Retinal pigment epithelial cell (primary cell): Measurements from ENCODE around the gene MED14.

Experiments used
- DNase-seq: peaks from one replicate; pipeline ENCODE4 v3.0.0-alpha.2; 2010; ENCODE audit warnings: low read depth
- H3K4me3 ChIP-seq: 2 replicates; pipeline ENCODE4 v1.5.1; 2011; ENCODE audit warnings: mild to moderate bottlenecking, low read length, control low read depth, moderate library complexity
- TF ChIP-seq, protein P1 (sequence below): conservative IDR thresholded peaks from 2 replicates; pipeline ENCODE4 v1.5.1; 2011; ENCODE audit warnings: low read depth, low read length, control low read depth, inconsistent platforms

The MED14 gene

DNA sequence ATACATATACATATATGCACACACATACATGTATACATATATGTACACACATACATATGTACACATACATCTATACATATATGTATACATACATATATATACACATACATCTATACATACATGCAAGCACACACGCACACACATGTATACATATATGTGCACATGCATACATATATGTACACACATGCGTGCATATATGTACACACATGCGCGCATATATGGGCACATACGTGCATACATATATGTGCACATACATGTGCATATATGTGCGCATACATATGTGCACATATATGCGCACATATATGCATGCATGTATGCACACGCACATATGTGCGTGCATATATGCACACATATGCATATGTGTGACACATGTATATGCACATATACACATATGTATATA, 119.4 kb downstream of the MED14 start:
- H3K4me3 ChIP-seq, result no peak overlapping the region
- TF ChIP-seq, protein P1, sequence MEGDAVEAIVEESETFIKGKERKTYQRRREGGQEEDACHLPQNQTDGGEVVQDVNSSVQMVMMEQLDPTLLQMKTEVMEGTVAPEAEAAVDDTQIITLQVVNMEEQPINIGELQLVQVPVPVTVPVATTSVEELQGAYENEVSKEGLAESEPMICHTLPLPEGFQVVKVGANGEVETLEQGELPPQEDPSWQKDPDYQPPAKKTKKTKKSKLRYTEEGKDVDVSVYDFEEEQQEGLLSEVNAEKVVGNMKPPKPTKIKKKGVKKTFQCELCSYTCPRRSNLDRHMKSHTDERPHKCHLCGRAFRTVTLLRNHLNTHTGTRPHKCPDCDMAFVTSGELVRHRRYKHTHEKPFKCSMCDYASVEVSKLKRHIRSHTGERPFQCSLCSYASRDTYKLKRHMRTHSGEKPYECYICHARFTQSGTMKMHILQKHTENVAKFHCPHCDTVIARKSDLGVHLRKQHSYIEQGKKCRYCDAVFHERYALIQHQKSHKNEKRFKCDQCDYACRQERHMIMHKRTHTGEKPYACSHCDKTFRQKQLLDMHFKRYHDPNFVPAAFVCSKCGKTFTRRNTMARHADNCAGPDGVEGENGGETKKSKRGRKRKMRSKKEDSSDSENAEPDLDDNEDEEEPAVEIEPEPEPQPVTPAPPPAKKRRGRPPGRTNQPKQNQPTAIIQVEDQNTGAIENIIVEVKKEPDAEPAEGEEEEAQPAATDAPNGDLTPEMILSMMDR, result no peak
- DNase-seq, result no peak

DNA sequence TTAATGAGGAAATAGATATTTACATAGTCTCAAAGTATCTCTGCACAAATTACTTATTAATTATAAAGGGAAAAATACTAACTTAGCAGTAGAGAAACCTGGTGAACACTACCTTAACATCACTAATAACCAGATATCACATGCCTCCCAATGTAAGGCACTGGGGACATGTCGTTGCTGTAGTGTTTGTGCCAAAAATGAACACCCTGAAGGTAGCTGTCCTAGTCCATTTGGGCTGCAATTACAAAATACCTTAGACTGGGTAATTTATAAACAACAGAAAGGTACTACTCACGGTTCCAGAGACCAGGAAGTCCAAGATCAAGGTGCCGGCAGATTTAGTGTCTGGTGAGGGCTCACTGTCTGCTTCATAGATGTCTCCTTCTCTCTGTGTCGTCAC, 122.8 kb downstream of the MED14 start:
- TF ChIP-seq, protein P1, result no peak
- H3K4me3 ChIP-seq, result no peak overlapping the region
- DNase-seq, result no peak

DNA sequence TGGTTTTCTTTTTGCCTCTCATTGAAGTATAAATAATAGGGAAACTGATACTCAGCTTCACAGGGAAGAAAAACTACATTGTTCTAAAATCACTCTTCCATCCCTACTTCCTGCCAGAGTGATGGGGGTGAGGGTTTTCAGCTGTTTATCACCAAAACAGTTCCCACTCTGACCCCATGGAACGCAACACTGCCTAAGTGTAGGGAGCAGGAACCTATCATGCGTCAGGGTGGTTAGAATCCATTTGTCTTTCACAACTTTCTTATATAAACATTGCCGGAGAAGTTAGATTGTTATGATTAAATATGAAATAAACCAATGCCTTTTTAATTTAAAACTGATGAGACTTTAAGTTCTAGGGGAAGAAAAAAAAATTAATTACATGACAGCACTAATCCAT, 128.0 kb downstream of the MED14 start:
- TF ChIP-seq, protein P1, result no peak
- DNase-seq, result no peak
- no peak overlapping the region for H3K4me3 ChIP-seq

DNA sequence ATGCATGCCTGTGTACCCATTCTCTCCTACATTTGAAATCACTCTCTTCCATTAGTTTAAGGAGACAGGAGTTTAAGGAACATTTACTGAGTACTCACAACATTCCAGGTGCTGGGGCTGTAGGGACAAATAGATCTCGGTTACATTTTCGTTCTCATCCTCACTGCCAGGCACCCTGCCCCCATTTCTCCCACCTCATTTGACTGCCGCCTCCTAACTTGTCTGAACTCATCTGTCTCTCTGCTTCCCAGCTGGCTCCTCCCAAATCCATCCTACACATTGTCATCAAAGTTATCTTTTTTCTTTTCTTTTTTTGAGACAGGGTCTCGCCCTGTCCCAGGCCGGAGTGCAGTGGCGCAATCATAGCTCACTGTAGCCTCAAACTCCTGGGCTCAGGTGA, 131.9 kb downstream of the MED14 start:
- DNase-seq, result no peak

More for the DNA sequence above, 131.9 kb downstream of the MED14 start:
- TF ChIP-seq, protein P1, result no peak
- H3K4me3 ChIP-seq, result no peak overlapping the region
